Endothelial cell of umbilical vein (primary cell): ENCODE data around the gene TNNT3. TPM values are rescaled to one million over a fixed set of nuclear protein-coding genes. Genes with fewer than 3 reads are reported as not detected.

Source experiments
- BruUV-seq: library from RNA; stranded (reverse); fragments of 400-500 nt; replicated peaks from 2 replicates; lab custom pipeline; 2021; lab: Mats Ljungman, UMichigan
- CTCF ChIA-PET: fragments of 300-600, 350-600 bp; sonication (Branson Sonifier 250); formaldehyde crosslinking; loops from one replicate; lab custom pipeline; 2021; ENCODE audit warnings: antibody characterized with exemption, inconsistent platforms; lab: Charles Lee
- POLR2A ChIA-PET: fragments of 300-600, 350-600 bp; sonication (Branson Sonifier 250); formaldehyde crosslinking; loops from one replicate; lab custom pipeline; 2021; ENCODE audit warnings: antibody characterized with exemption, inconsistent platforms; lab: Charles Lee
- DNase-seq: peaks from one replicate; pipeline ENCODE4 v3.0.0-alpha.2; 2011; ENCODE audit warnings: low read depth, low spot score
- FAIRE-seq: peaks from 2 replicates; lab custom pipeline; 2011; peaks lifted over from hg19 to GRCh38; lab: Jason Lieb, UNC
- H2AFZ ChIP-seq: 2 replicates; pipeline ENCODE4 v1.6.0; 2012; ENCODE audit warnings: low read depth, low read length, control low read depth, inconsistent platforms
- H3K27ac ChIP-seq: 2 replicates; pipeline ENCODE4 v1.5.1; 2011; ENCODE audit warnings: low read depth, mild to moderate bottlenecking, control low read depth, low read length, moderate library complexity; ENCODE audit not compliant: insufficient read depth
- H3K27me3 ChIP-seq, 2 experiments: 2 replicates each; pipeline versions ENCODE4 v1.6.0 to v1.6.1; 2011; ENCODE audit warnings: low read length in 2 of 2, mixed read lengths in 1 of 2; ENCODE audit not compliant: control insufficient read depth in 2 of 2, insufficient read depth in 2 of 2
- H3K36me3 ChIP-seq, 2 experiments: 2 replicates in 1 of 2; 3 replicates in 1 of 2; pipeline ENCODE4 v1.5.1; 2011; ENCODE audit warnings: low read length in 2 of 2, mild to moderate bottlenecking in 1 of 2, moderate library complexity in 1 of 2; ENCODE audit not compliant: control insufficient read depth in 2 of 2, insufficient read depth in 2 of 2; ENCODE audit errors: extremely low read depth in 1 of 2
- H3K4me1 ChIP-seq: 3 replicates; pipeline ENCODE4 v1.5.1; 2011; ENCODE audit warnings: mild to moderate bottlenecking, low read length; ENCODE audit not compliant: control insufficient read depth, insufficient read depth; ENCODE audit errors: extremely low read depth
- H3K4me2 ChIP-seq: 2 replicates; pipeline ENCODE4 v1.6.1; 2011; ENCODE audit warnings: low read length, control low read depth, mixed read lengths; ENCODE audit not compliant: insufficient read depth
- H3K4me3 ChIP-seq, 3 experiments: fragments of 200-600 bp in 1 of 3; sonication (generic), shearing (Covaris generic) in 1 of 3; replicated peaks in 1 of 3; 2 replicates each; pipeline ENCODE4 v1.5.1; 2011 to 2016; ENCODE audit warnings: control low read depth in 3 of 3, low read length in 3 of 3, mild to moderate bottlenecking in 2 of 3, inconsistent platforms in 1 of 3, low read depth in 1 of 3, moderate library complexity in 1 of 3; ENCODE audit not compliant: insufficient read depth in 1 of 3
- H3K79me2 ChIP-seq: 2 replicates; pipeline ENCODE4 v1.6.0; 2012; ENCODE audit warnings: low read length, inconsistent platforms; ENCODE audit not compliant: control insufficient read depth, insufficient read depth
- H3K9ac ChIP-seq: replicated peaks from 2 replicates; pipeline ENCODE3; 2011; ENCODE audit warnings: low read length, control low read depth; ENCODE audit not compliant: insufficient read depth; ENCODE audit errors: extremely low read depth
- H3K9me1 ChIP-seq: replicated peaks from 3 replicates; pipeline ENCODE4 v1.6.0; 2011; ENCODE audit warnings: mild to moderate bottlenecking, low read length; ENCODE audit not compliant: control insufficient read depth, insufficient read depth; ENCODE audit errors: extremely low read depth
- H3K9me3 ChIP-seq: replicated peaks from 2 replicates; pipeline ENCODE4 v1.5.1; 2012; ENCODE audit warnings: low read length, inconsistent platforms; ENCODE audit not compliant: control insufficient read depth, insufficient read depth
- H4K20me1 ChIP-seq: replicated peaks from 2 replicates; pipeline ENCODE3; 2011; ENCODE audit warnings: mild to moderate bottlenecking, low read length; ENCODE audit not compliant: control insufficient read depth, insufficient read depth; ENCODE audit errors: extremely low read depth
- EZH2 ChIP-seq: IDR thresholded peaks from 2 replicates; pipeline ENCODE4 v1.6.1; 2012; ENCODE audit warnings: borderline replicate concordance, low read depth, mild to moderate bottlenecking, moderate library complexity, low read length, inconsistent platforms; ENCODE audit not compliant: severe bottlenecking
- FOS ChIP-seq: IDR thresholded peaks from 2 replicates; pipeline ENCODE4 v1.6.1; 2011; ENCODE audit warnings: mild to moderate bottlenecking, low read length, moderate library complexity, borderline replicate concordance; ENCODE audit not compliant: insufficient read depth
- GATA2 ChIP-seq: IDR thresholded peaks from 2 replicates; pipeline ENCODE4 v1.7.0; 2011; ENCODE audit warnings: low read depth, mild to moderate bottlenecking, moderate library complexity, mixed read lengths, low read length; ENCODE audit not compliant: insufficient read length, insufficient read depth
- JUN ChIP-seq: IDR thresholded peaks from 2 replicates; pipeline ENCODE4 v1.6.1; 2011; ENCODE audit warnings: borderline replicate concordance, low read depth; ENCODE audit not compliant: insufficient read length, insufficient read depth
- MAX ChIP-seq: IDR thresholded peaks from 2 replicates; pipeline ENCODE4 v1.6.1; 2011; ENCODE audit not compliant: insufficient read depth, insufficient read length
- MYC ChIP-seq: IDR thresholded peaks from one replicate; pipeline ENCODE4 v1.6.1; 2011; ENCODE audit warnings: mild to moderate bottlenecking, low read depth, low read length
- POLR2A ChIP-seq: IDR thresholded peaks from 2 replicates; pipeline ENCODE4 v1.6.1; 2012; ENCODE audit warnings: low read depth, mild to moderate bottlenecking, control low read depth, low read length
- POLR2AphosphoS5 ChIP-seq: IDR thresholded peaks from 2 replicates; pipeline ENCODE4 v1.6.1; 2012; ENCODE audit warnings: low read depth, mild to moderate bottlenecking, control low read depth, low read length, moderate library complexity; ENCODE audit not compliant: insufficient read depth
- dilution Hi-C: fragments of 300-500 bp; cut with MboI; formaldehyde crosslinking; loops from one replicate; pipeline ENCODE4 v1.15.0; 2019; ENCODE audit warnings: low sequenced_read_pairs; ENCODE audit not compliant: extremely low pct_ligation_motif_present
- intact Hi-C: fragments of 100-400 bp; cut with micrococcal nuclease; formaldehyde crosslinking; loops from one replicate; pipeline ENCODE4 v1.10.0; 2022
- polyA plus RNA-seq, 4 experiments: library from polyadenylated mRNA; depleted of rRNA in 3 of 4; stranded (reverse) in 3 of 4; unstranded in 1 of 4; fragments of >200 nt; gene quantifications; 2 replicates each; pipeline versions ENCODE4 v1.2.1 to v1.2.3, GENCODE V29; 2011 to 2012; ENCODE audit warnings: missing spikeins in 1 of 4
- total RNA-seq: library from RNA; stranded (reverse); gene quantifications from 2 replicates; pipeline ENCODE4 v1.2.3, GENCODE V29; 2021
- TF ChIP-seq, protein P1 (sequence below), 2 donors: IDR thresholded peaks; 1 replicate in 1 of 2; 2 replicates in 1 of 2; pipeline ENCODE4 v1.5.1; 2011; ENCODE audit warnings: low read length in 2 of 2, mild to moderate bottlenecking in 2 of 2, moderate library complexity in 2 of 2, control low read depth in 1 of 2, inconsistent platforms in 1 of 2, low read depth in 1 of 2; ENCODE audit not compliant: insufficient read depth in 1 of 2; ENCODE audit errors: extremely low read depth in 1 of 2

Gene TNNT3
- total and polyA plus RNA-seq, 2 donors (not counting 3 experiments of a cell fraction or from before 2014, with no cell fraction given), result not detected

DNA sequence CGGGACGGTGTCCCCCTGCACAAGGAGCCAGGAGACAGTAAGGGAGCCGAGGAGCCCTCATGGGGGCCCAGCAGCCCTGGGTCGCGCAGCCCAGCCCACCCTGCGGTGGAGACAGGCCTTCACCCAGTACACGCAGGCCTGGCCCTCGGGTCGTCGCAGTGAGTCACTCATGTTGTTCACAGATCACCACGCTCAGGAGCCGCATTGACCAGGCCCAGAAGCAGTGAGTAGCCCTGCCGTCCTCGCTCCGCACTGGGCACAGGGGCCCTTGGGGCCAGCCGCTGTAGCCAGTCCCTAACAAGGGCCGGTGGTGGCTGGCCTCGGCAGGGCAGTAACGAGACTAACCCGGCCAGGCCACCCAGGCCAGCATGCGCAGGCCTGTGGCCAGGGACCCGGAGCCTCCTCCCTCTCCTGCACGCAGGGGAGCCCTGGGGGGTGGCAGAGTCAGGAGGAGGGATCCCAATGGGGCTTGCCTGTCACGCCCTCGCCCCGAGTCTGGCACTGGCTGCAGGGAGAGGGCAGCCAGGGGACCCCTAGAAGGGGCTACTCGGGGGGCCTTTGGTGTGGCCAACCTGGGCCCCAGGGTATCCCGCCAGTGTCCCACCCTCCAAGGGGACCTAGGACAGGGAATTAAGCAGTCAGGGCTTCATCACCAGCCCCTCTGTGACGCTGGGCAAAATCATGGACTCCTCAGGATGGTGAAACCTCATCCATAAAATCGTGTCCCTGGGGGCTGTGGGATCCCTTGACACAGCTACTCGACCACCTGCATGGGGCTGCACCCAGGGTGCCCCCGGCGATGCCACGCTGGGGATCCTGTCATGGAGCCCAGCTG, 17.5 kb downstream of the TNNT3 start:
- H2AFZ ChIP-seq, result no peak overlapping the region
- ChIA-PET CTCF (interaction anchor here (1.5 kb wide), 1 partner anchor 26 kb away, joined by 4 read pairs; no protein-coding TSS in a partner anchor), POLR2A (no interaction called here)
- H3K9me1 ChIP-seq, result no peaks in the 10 kb centered on the region
- H3K79me2 ChIP-seq, result no peaks in the 10 kb centered on the region
- H3K4me2 ChIP-seq, result no peak overlapping the region
- DNase-seq (no peak), FAIRE-seq (no peak)
- H3K4me3 ChIP-seq, result no peak overlapping the region
- intact Hi-C loops (loop anchor here (2.0 kb wide), 1 partner anchor 28 kb away; no protein-coding TSS in a partner anchor), dilution Hi-C loops (no loop called here)
- no peak overlapping the region for H3K9ac ChIP-seq
- TF ChIP-seq POLR2AphosphoS5 (no peak), GATA2 (no peak), EZH2 (no peak), MYC (no peak), FOS (no peak), POLR2A (no peak), MAX (no peak), JUN (no peak)
- TF ChIP-seq, protein P1, sequence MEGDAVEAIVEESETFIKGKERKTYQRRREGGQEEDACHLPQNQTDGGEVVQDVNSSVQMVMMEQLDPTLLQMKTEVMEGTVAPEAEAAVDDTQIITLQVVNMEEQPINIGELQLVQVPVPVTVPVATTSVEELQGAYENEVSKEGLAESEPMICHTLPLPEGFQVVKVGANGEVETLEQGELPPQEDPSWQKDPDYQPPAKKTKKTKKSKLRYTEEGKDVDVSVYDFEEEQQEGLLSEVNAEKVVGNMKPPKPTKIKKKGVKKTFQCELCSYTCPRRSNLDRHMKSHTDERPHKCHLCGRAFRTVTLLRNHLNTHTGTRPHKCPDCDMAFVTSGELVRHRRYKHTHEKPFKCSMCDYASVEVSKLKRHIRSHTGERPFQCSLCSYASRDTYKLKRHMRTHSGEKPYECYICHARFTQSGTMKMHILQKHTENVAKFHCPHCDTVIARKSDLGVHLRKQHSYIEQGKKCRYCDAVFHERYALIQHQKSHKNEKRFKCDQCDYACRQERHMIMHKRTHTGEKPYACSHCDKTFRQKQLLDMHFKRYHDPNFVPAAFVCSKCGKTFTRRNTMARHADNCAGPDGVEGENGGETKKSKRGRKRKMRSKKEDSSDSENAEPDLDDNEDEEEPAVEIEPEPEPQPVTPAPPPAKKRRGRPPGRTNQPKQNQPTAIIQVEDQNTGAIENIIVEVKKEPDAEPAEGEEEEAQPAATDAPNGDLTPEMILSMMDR (IDR thresholded peaks at IDR 0.05; ENCODE audit: extremely low read depth in 1 of 2, insufficient read depth in 1 of 2, low read depth in 1 of 2, low read length in 2 of 2), result no peak
- no peak overlapping the region for H3K27ac ChIP-seq
- H3K27me3 ChIP-seq, result no peaks in the 10 kb centered on the region
- BruUV-seq, result no TSS peak
- no peaks in the 10 kb centered on the region for H3K4me1 ChIP-seq
- no peaks in the 10 kb centered on the region for H4K20me1 ChIP-seq
- H3K9me3 ChIP-seq, result no peaks in the 10 kb centered on the region
- H3K36me3 ChIP-seq, result no peaks in the 10 kb centered on the region
